Neural progenitor cell (in vitro differentiated cells): Measurements from ENCODE around the gene SGTA. TPM values are rescaled to one million over a fixed set of nuclear protein-coding genes. Genes with fewer than 3 reads are reported as not detected.
A peak's percentile ranks its signal among the peaks of the same experiment; 100 is the strongest.

Source experiments
- DNase-seq: peaks from one replicate; pipeline ENCODE4 v3.0.0-alpha.2; 2016; ENCODE audit warnings: low spot score
- H2AFZ ChIP-seq: fragments of 200-600 bp; sonication (generic); replicated peaks from 2 replicates; pipeline ENCODE4 v1.6.1; 2016; ENCODE audit warnings: antibody characterized with exemption
- H3F3A ChIP-seq: fragments of 200-600 bp; sonication (generic); 2 replicates; pipeline ENCODE4 v1.6.1; 2016; ENCODE audit warnings: antibody characterized with exemption, low read depth
- H3K27ac ChIP-seq: fragments of 200-600 bp; sonication (generic); 2 replicates; pipeline ENCODE4 v1.5.1; 2016; ENCODE audit warnings: mild to moderate bottlenecking
- H3K27me3 ChIP-seq: fragments of 200-600 bp; sonication (generic); 2 replicates; pipeline ENCODE4 v1.6.1; 2016; ENCODE audit warnings: mild to moderate bottlenecking, moderate library complexity
- H3K36me3 ChIP-seq: fragments of 200-600 bp; sonication (generic); 2 replicates; pipeline ENCODE4 v1.5.1; 2016
- H3K4me1 ChIP-seq: fragments of 200-600 bp; sonication (generic); 2 replicates; pipeline ENCODE4 v1.6.1; 2016; ENCODE audit warnings: mixed run types
- H3K4me2 ChIP-seq: fragments of 200-600 bp; sonication (generic); 2 replicates; pipeline ENCODE4 v1.6.1; 2016
- H3K4me3 ChIP-seq: fragments of 200-600 bp; sonication (generic); 2 replicates; pipeline ENCODE4 v1.5.1; 2016
- H3K79me2 ChIP-seq: fragments of 200-600 bp; sonication (generic); 2 replicates; pipeline ENCODE4 v1.6.1; 2016; ENCODE audit warnings: low read depth
- H3K9ac ChIP-seq: fragments of 200-600 bp; sonication (generic); 2 replicates; pipeline ENCODE4 v1.6.1; 2016
- H3K9me3 ChIP-seq: fragments of 200-600 bp; sonication (generic); 2 replicates; pipeline ENCODE4 v1.5.1; 2016; ENCODE audit warnings: low read depth
- H4K20me1 ChIP-seq: fragments of 200-600 bp; sonication (generic); 2 replicates; pipeline ENCODE4 v1.6.1; 2016; ENCODE audit warnings: low read depth
- H3K27ac Mint-ChIP-seq: 3 replicates; pipeline ENCODE4 v1.8.0; 2021; ENCODE audit warnings: mixed read lengths
- H3K27me3 Mint-ChIP-seq: 2 replicates; pipeline ENCODE4 v1.8.0; 2022; ENCODE audit warnings: low read depth, mild to moderate bottlenecking, inconsistent platforms, moderate library complexity, mixed read lengths; ENCODE audit not compliant: insufficient read depth
- H3K36me3 Mint-ChIP-seq: 3 replicates; pipeline ENCODE4 v1.8.0; 2021; ENCODE audit warnings: mixed read lengths
- H3K4me1 Mint-ChIP-seq: 3 replicates; pipeline ENCODE4 v1.8.0; 2021; ENCODE audit warnings: mixed read lengths
- H3K4me3 Mint-ChIP-seq: 3 replicates; pipeline ENCODE4 v1.8.0; 2021; ENCODE audit warnings: mild to moderate bottlenecking, moderate library complexity, mixed read lengths
- H3K9me3 Mint-ChIP-seq: 3 replicates; pipeline ENCODE4 v1.8.0; 2020; ENCODE audit warnings: mixed read lengths
- CTCF ChIP-seq: fragments of 200-600 bp; sonication (generic); IDR thresholded peaks from 2 replicates; pipeline ENCODE4 v1.5.1; 2017; ENCODE audit warnings: antibody characterized with exemption, mild to moderate bottlenecking
- EZH2 ChIP-seq: fragments of 200-600 bp; sonication (generic); IDR thresholded peaks from 2 replicates; pipeline ENCODE4 v1.6.1; 2017; ENCODE audit warnings: antibody characterized with exemption, mild to moderate bottlenecking, moderate library complexity
- EZH2phosphoT487 ChIP-seq: fragments of 200-600 bp; sonication (generic); IDR thresholded peaks from 2 replicates; pipeline ENCODE4 v1.6.1; 2017; ENCODE audit warnings: antibody characterized with exemption
- total RNA-seq: library from RNA; depleted of rRNA; stranded (reverse); fragments of >200 nt; gene quantifications from 2 replicates; pipeline ENCODE4 v1.2.3, GENCODE V29; 2015; ENCODE audit warnings: low replicate concordance

The SGTA gene
- total RNA-seq, 1 donor from 2014 or later = 30.9 TPM

- Mint-ChIP-seq H3K4me1 (peaks cover 16% of the 10 kb centered on the region), H3K27me3 (peaks cover 16% of the 10 kb centered on the region)
- no peak overlapping the region for H3K27ac ChIP-seq
Measured at GRCh38 chr19:2723345-2723715, 59.7 kb downstream of the SGTA start.

GRCh38 chr19:2722541-2723344, 60.3 kb downstream of the SGTA start:
- H3K4me3 Mint-ChIP-seq = peak overlapping the region; percentile 87
- Histone ChIP-seq H2AFZ (no peak overlapping the region), H3K4me3 (no peak overlapping the region), H3K27ac (no peak overlapping the region), H3K27me3 (peaks cover 60% of the 10 kb centered on the region), H3K79me2 (no peaks in the 10 kb centered on the region), H4K20me1 (peaks cover 23% of the 10 kb centered on the region), H3K9ac (no peak overlapping the region), H3K4me2 (no peak overlapping the region), H3F3A (peaks cover 21% of the 10 kb centered on the region), H3K36me3 (no peaks in the 10 kb centered on the region), H3K9me3 (no peaks in the 10 kb centered on the region), H3K4me1 (peaks cover 15% of the 10 kb centered on the region)
- H3K36me3 Mint-ChIP-seq = peaks cover 3% of the 10 kb centered on the region
- H3K9me3 Mint-ChIP-seq = no peaks in the 10 kb centered on the region
- no peak for DNase-seq
- peaks cover 16% of the 10 kb centered on the region for H3K27me3 Mint-ChIP-seq
- peaks cover 16% of the 10 kb centered on the region for H3K4me1 Mint-ChIP-seq
- TF ChIP-seq EZH2 (no peak), CTCF (no peak), EZH2phosphoT487 (no peak)
- no peak overlapping the region for H3K27ac Mint-ChIP-seq

More at GRCh38 chr19:2723345-2723715, 59.7 kb downstream of the SGTA start:
- Histone ChIP-seq H3K27me3 (peaks cover 65% of the 10 kb centered on the region), H3K9ac (no peak overlapping the region), H3K79me2 (no peaks in the 10 kb centered on the region), H3K36me3 (no peaks in the 10 kb centered on the region), H3K4me3 (no peak overlapping the region), H4K20me1 (peaks cover 23% of the 10 kb centered on the region), H3K9me3 (no peaks in the 10 kb centered on the region), H3K4me2 (no peak overlapping the region), H3K4me1 (peaks cover 15% of the 10 kb centered on the region), H2AFZ (no peak overlapping the region), H3F3A (peaks cover 21% of the 10 kb centered on the region)
- H3K4me3 Mint-ChIP-seq = no peak overlapping the region
- H3K36me3 Mint-ChIP-seq = no peaks in the 10 kb centered on the region
- no peaks in the 10 kb centered on the region for H3K9me3 Mint-ChIP-seq
- no peak overlapping the region for H3K27ac Mint-ChIP-seq
- no peak for DNase-seq
- no peak for TF ChIP-seq EZH2phosphoT487
- no peak for TF ChIP-seq CTCF
- TF ChIP-seq EZH2 = no peak

- peak overlapping the region; percentile 57 for H3K4me3 ChIP-seq
- H2AFZ ChIP-seq = no peak overlapping the region
- no peaks in the 10 kb centered on the region for H3K36me3 ChIP-seq
- Mint-ChIP-seq H3K27ac (peak overlapping the region; percentile 63), H3K9me3 (no peaks in the 10 kb centered on the region), H3K4me3 (peak overlapping the region; percentile 87), H3K36me3 (peaks cover 5% of the 10 kb centered on the region), H3K4me1 (peaks cover 13% of the 10 kb centered on the region), H3K27me3 (peaks cover 20% of the 10 kb centered on the region)
- peaks cover 23% of the 10 kb centered on the region for H4K20me1 ChIP-seq
- no peaks in the 10 kb centered on the region for H3K79me2 ChIP-seq
- peak overlapping the region; percentile 93 for H3K4me2 ChIP-seq
- no peak for DNase-seq
- no peaks in the 10 kb centered on the region for H3K9me3 ChIP-seq
- no peak overlapping the region for H3K9ac ChIP-seq
- peak; percentile 32 for TF ChIP-seq EZH2phosphoT487
- TF ChIP-seq EZH2 = no peak
- no peak for TF ChIP-seq CTCF
- H3K27me3 ChIP-seq = peaks cover 51% of the 10 kb centered on the region
- H3K4me1 ChIP-seq = peaks cover 15% of the 10 kb centered on the region
- peaks cover 21% of the 10 kb centered on the region for H3F3A ChIP-seq
- H3K27ac ChIP-seq = no peak overlapping the region
Measured at GRCh38 chr19:2721570-2722540, 61.2 kb downstream of the SGTA start.
